Measurements from ENCODE around the gene INPP5D. TPM values are rescaled to one million over a fixed set of nuclear protein-coding genes. Genes with fewer than 3 reads are reported as not detected.

The INPP5D gene
- total and polyA plus RNA-seq, 2 donors (not counting 3 experiments of a cell fraction or from before 2014, with no cell fraction given): 13.9 to 46.6 TPM

DNA sequence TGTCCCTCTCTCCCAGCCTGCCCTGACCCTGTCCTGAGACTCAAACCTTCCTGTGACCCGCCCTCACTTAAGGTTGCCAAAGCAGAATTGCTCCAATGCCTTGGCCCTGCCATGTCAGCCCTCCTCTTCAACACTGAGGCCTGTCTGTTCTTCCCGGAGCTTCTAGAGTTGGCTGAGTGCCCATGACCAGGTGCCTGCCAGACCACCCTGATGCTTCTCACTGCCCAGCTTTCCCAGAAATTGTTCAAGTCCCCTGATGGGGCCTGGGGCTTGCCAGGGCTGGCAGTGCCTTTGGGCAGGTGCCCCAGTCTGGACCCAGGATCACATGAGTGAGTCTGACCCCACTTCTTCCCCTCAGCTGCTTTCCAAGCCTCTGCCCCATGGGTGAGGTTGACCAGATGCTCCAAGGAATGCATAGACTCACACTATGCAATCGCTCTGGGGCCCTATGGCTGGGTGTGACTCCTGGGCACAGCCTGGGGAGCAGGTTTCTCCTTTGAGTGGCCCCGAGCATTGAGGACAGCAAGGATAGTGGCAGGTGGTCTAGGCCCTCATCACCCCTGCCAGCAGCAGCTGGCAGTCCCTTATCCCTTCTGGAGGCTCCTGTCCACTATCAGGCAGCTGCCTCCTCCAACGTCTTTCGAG lies 3.1 kb upstream of the INPP5D start:
- ChIA-PET POLR2A (no interaction called here), CTCF (no interaction called here)

DNA sequence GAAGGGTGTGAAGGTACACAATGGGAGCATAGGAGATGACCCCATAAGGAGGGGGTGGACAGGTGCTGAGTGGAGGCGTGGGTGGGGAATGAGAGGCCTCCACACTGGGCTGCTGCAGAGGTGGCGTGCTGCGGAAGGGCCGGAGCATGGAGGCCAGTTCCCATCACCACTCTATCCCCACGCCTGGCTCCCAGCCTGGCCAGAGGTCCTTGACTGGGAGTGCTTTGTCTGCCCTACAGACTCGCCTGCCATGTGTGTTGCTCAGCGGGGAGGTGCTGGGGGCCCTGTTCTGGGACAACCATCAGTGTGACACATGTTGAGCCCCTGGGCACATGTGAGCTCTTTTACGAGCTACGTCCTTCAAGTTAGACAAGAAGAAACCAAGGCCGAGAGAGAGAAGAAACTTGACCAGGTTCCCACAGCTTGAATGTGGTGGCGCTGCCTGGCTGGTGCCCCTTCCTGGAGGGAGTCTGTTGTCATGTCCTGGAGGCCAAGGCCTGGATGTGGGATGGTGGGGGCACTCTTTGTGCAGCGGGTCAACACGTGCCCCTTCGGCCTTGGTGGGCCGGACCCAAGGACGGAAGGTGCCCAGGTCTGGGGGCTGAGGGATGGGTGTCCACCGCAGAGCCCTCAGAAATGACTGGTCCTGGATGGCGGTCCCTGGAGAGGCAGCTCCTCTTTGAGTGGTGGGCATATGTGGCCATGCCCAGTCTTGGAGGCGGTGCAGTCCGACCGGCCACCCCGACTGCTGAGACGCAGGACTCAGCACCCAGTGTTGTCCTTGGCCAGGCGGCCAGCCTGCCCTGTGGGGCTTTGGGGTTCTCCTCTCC lies 1.2 kb upstream of the INPP5D start:
- ChIA-PET POLR2A (no interaction called here), CTCF (interaction anchor here (0.9 to 4.3 kb wide), 4 partner anchors 11 to 115 kb away, joined by 3 to 19 read pairs (median 4); no protein-coding TSS in a partner anchor)
- Histone ChIP-seq H3K4me1 (ENCODE audit: control insufficient read depth, extremely low read depth, insufficient read depth, low read length) (peaks cover 32% of the 10 kb centered on the region), H3K79me2 (ENCODE audit: control insufficient read depth, insufficient read depth, low read length) (peaks cover 29% of the 10 kb centered on the region), H3K9ac (replicated peaks; ENCODE audit: extremely low read depth, insufficient read depth, low read length) (no peak overlapping the region), H4K20me1 (replicated peaks; ENCODE audit: control insufficient read depth, extremely low read depth, insufficient read depth, low read length) (no peaks in the 10 kb centered on the region), H3K9me3 (replicated peaks; ENCODE audit: control insufficient read depth, insufficient read depth, low read length) (no peaks in the 10 kb centered on the region), H3K36me3 (ENCODE audit: control insufficient read depth in 2 of 2, extremely low read depth in 1 of 2, insufficient read depth in 2 of 2, low read length in 2 of 2) (no peaks in the 10 kb centered on the region), H2AFZ (ENCODE audit: low read depth, low read length) (no peak overlapping the region), H3K9me1 (replicated peaks; ENCODE audit: control insufficient read depth, extremely low read depth, insufficient read depth, low read length) (no peaks in the 10 kb centered on the region), H3K4me2 (ENCODE audit: insufficient read depth, low read length) (no peak overlapping the region), H3K27ac (ENCODE audit: insufficient read depth, low read depth, low read length) (no peak overlapping the region), H3K4me3 (replicated peaks in 1 of 3; ENCODE audit: insufficient read depth in 1 of 3, low read depth in 1 of 3, low read length in 3 of 3) (no peak overlapping the region), H3K27me3 (ENCODE audit: control insufficient read depth in 2 of 2, insufficient read depth in 2 of 2, low read length in 2 of 2) (no peaks in the 10 kb centered on the region)
- no TSS peak for BruUV-seq (replicated peaks)
- dilution Hi-C loops (cut with MboI; ENCODE audit: extremely low pct_ligation_motif_present, low sequenced_read_pairs): no loop called here
- FAIRE-seq: no peak
- intact Hi-C loops (cut with micrococcal nuclease): loop anchor here (10.0 kb wide), 2 partner anchors 174 to 454 kb away; no protein-coding TSS in a partner anchor
- no peak for DNase-seq (ENCODE audit: low read depth, low spot score)
- TF ChIP-seq MYC (IDR thresholded peaks at IDR 0.05; ENCODE audit: low read depth, low read length) (no peak), FOS (IDR thresholded peaks at IDR 0.05; ENCODE audit: borderline replicate concordance, insufficient read depth, low read length) (no peak), POLR2A (IDR thresholded peaks at IDR 0.05; ENCODE audit: low read depth, low read length) (no peak), POLR2AphosphoS5 (IDR thresholded peaks at IDR 0.05; ENCODE audit: insufficient read depth, low read depth, low read length) (no peak), EZH2 (IDR thresholded peaks at IDR 0.05; ENCODE audit: borderline replicate concordance, low read depth, low read length, severe bottlenecking) (no peak), GATA2 (IDR thresholded peaks at IDR 0.05; ENCODE audit: insufficient read depth, insufficient read length, low read depth, low read length) (no peak), JUN (IDR thresholded peaks at IDR 0.05; ENCODE audit: borderline replicate concordance, insufficient read depth, insufficient read length, low read depth) (no peak)
- TF ChIP-seq, protein P1, sequence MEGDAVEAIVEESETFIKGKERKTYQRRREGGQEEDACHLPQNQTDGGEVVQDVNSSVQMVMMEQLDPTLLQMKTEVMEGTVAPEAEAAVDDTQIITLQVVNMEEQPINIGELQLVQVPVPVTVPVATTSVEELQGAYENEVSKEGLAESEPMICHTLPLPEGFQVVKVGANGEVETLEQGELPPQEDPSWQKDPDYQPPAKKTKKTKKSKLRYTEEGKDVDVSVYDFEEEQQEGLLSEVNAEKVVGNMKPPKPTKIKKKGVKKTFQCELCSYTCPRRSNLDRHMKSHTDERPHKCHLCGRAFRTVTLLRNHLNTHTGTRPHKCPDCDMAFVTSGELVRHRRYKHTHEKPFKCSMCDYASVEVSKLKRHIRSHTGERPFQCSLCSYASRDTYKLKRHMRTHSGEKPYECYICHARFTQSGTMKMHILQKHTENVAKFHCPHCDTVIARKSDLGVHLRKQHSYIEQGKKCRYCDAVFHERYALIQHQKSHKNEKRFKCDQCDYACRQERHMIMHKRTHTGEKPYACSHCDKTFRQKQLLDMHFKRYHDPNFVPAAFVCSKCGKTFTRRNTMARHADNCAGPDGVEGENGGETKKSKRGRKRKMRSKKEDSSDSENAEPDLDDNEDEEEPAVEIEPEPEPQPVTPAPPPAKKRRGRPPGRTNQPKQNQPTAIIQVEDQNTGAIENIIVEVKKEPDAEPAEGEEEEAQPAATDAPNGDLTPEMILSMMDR (IDR thresholded peaks at IDR 0.05; ENCODE audit: extremely low read depth in 1 of 2, insufficient read depth in 1 of 2, low read depth in 1 of 2, low read length in 2 of 2): no peak
- TF ChIP-seq, protein P2, sequence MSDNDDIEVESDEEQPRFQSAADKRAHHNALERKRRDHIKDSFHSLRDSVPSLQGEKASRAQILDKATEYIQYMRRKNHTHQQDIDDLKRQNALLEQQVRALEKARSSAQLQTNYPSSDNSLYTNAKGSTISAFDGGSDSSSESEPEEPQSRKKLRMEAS (IDR thresholded peaks at IDR 0.05; ENCODE audit: insufficient read depth, insufficient read length): no peak

More for the DNA sequence above, 3.1 kb upstream of the INPP5D start:
- Histone ChIP-seq H3K27ac (ENCODE audit: insufficient read depth, low read depth, low read length) (no peak overlapping the region), H3K79me2 (ENCODE audit: control insufficient read depth, insufficient read depth, low read length) (peaks cover 17% of the 10 kb centered on the region), H3K4me1 (ENCODE audit: control insufficient read depth, extremely low read depth, insufficient read depth, low read length) (peaks cover 24% of the 10 kb centered on the region), H3K4me2 (ENCODE audit: insufficient read depth, low read length) (no peak overlapping the region), H3K36me3 (ENCODE audit: control insufficient read depth in 2 of 2, extremely low read depth in 1 of 2, insufficient read depth in 2 of 2, low read length in 2 of 2) (no peaks in the 10 kb centered on the region), H3K27me3 (ENCODE audit: control insufficient read depth in 2 of 2, insufficient read depth in 2 of 2, low read length in 2 of 2) (no peaks in the 10 kb centered on the region), H3K4me3 (replicated peaks in 1 of 3; ENCODE audit: insufficient read depth in 1 of 3, low read depth in 1 of 3, low read length in 3 of 3) (no peak overlapping the region), H3K9ac (replicated peaks; ENCODE audit: extremely low read depth, insufficient read depth, low read length) (no peak overlapping the region), H4K20me1 (replicated peaks; ENCODE audit: control insufficient read depth, extremely low read depth, insufficient read depth, low read length) (no peaks in the 10 kb centered on the region), H3K9me3 (replicated peaks; ENCODE audit: control insufficient read depth, insufficient read depth, low read length) (no peaks in the 10 kb centered on the region), H2AFZ (ENCODE audit: low read depth, low read length) (no peak overlapping the region), H3K9me1 (replicated peaks; ENCODE audit: control insufficient read depth, extremely low read depth, insufficient read depth, low read length) (no peaks in the 10 kb centered on the region)
- BruUV-seq (replicated peaks): no TSS peak
- FAIRE-seq (no peak), DNase-seq (ENCODE audit: low read depth, low spot score) (no peak)
- intact Hi-C loops (cut with micrococcal nuclease) (loop anchor here (10.0 kb wide), 2 partner anchors 172 to 452 kb away; no protein-coding TSS in a partner anchor), dilution Hi-C loops (cut with MboI; ENCODE audit: extremely low pct_ligation_motif_present, low sequenced_read_pairs) (no loop called here)
- no peak for TF ChIP-seq FOS (IDR thresholded peaks at IDR 0.05; ENCODE audit: borderline replicate concordance, insufficient read depth, low read length)

Data from endothelial cell of umbilical vein (primary cell).